HG03175 (cell line): ENCODE measurements around the gene NOL9.
A peak's percentile ranks its signal among the peaks of the same experiment; 100 is the strongest.
"Not testable (repeated sequence)": the region's sequence is repeated elsewhere in the genome, so short reads cannot be mapped to it uniquely, and the experiment has no call there.

Experiments used
- ATAC-seq: cut with Tn5 transposase; IDR thresholded peaks from one replicate; pipeline ENCODE4 v1.9.1; 2021; ENCODE audit warnings: mild to moderate bottlenecking, moderate library complexity; ENCODE audit not compliant: unreplicated experiment

Gene NOL9

GRCh38 chr1:6554031-6554906, at the start of gene NOL9:
NOL9 (minus strand) TSS chr1:6554513; CDS start chr1:6554502, 11 bp downstream.
- peak; percentile 93 for ATAC-seq

- peak; percentile 27 for ATAC-seq
Observed at GRCh38 chr1:6603238-6603914, 49.1 kb upstream of the NOL9 start.

- ATAC-seq: peak; percentile 52
Observed at GRCh38 chr1:6602669-6603237, 48.4 kb upstream of the NOL9 start, which contains the start of gene KLHL21. KLHL21 (minus strand) TSS chr1:6602869; CDS start chr1:6602817, 52 bp downstream.

- peak; percentile 28 for ATAC-seq
Observed at GRCh38 chr1:6601923-6602668, 47.8 kb upstream of the NOL9 start.

- ATAC-seq: peak; percentile 35
Observed at GRCh38 chr1:6601049-6601922, 47.0 kb upstream of the NOL9 start.

- no peak for ATAC-seq
Observed at GRCh38 chr1:6600410-6601048, 46.2 kb upstream of the NOL9 start.

GRCh38 chr1:6599991-6600390, 45.7 kb upstream of the NOL9 start:
- ATAC-seq: not testable (repeated sequence)

GRCh38 chr1:6599141-6599975, 45.0 kb upstream of the NOL9 start:
- no peak for ATAC-seq

GRCh38 chr1:6597777-6598131, 43.4 kb upstream of the NOL9 start:
- no peak for ATAC-seq

- no peak for ATAC-seq
Observed at GRCh38 chr1:6596886-6597776, 42.8 kb upstream of the NOL9 start.

- no peak for ATAC-seq
Observed at GRCh38 chr1:6596351-6596750, 42.0 kb upstream of the NOL9 start.

GRCh38 chr1:6594977-6595740, 40.8 kb upstream of the NOL9 start:
- no peak for ATAC-seq

- ATAC-seq: no peak
Observed at GRCh38 chr1:6593810-6594209, 39.5 kb upstream of the NOL9 start.

- ATAC-seq: no peak
Observed at GRCh38 chr1:6592865-6593593, 38.7 kb upstream of the NOL9 start.

- ATAC-seq: no peak
Observed at GRCh38 chr1:6592441-6592840, 38.1 kb upstream of the NOL9 start.

GRCh38 chr1:6591644-6592043, 37.3 kb upstream of the NOL9 start:
- no peak for ATAC-seq
